Esophagus (tissue), 2 donors: ENCODE data around the gene ZFP14. TPM values are rescaled to one million over a fixed set of nuclear protein-coding genes. Genes with fewer than 3 reads are reported as not detected.
"Not testable (repeated sequence)": the region's sequence is repeated elsewhere in the genome, so short reads cannot be mapped to it uniquely, and the experiment has no call there.

Experiments
- H3K27ac ChIP-seq, 2 donors: one replicate each; pipeline ENCODE4 v1.5.1; 2013; ENCODE audit warnings: low read depth in 2 of 2, mild to moderate bottlenecking in 2 of 2, inconsistent platforms in 1 of 2, low read length in 1 of 2, moderate library complexity in 1 of 2
- H3K27me3 ChIP-seq, 2 donors: one replicate each; pipeline ENCODE4 v1.6.1; 2013; ENCODE audit warnings: low read length in 2 of 2, control low read depth in 1 of 2, mild to moderate bottlenecking in 1 of 2; ENCODE audit not compliant: insufficient read depth in 2 of 2, control insufficient read depth in 1 of 2
- H3K36me3 ChIP-seq, 2 donors: one replicate each; pipeline ENCODE4 v1.6.1; 2013; ENCODE audit warnings: low read length in 1 of 2; ENCODE audit not compliant: control insufficient read depth in 2 of 2, insufficient read depth in 2 of 2
- H3K4me1 ChIP-seq, 2 donors: one replicate each; pipeline ENCODE4 v1.6.1; 2013; ENCODE audit warnings: low read length in 1 of 2; ENCODE audit not compliant: control insufficient read depth in 2 of 2, insufficient read depth in 2 of 2
- H3K4me3 ChIP-seq, 2 donors: one replicate each; pipeline ENCODE4 v1.5.1; 2013; ENCODE audit warnings: low read length in 2 of 2, mild to moderate bottlenecking in 2 of 2, low read depth in 1 of 2, moderate library complexity in 1 of 2
- H3K9me3 ChIP-seq, 2 donors: one replicate each; pipeline ENCODE4 v1.6.1; 2013; ENCODE audit warnings: mild to moderate bottlenecking in 2 of 2, low read depth in 1 of 2, low read length in 1 of 2, moderate library complexity in 1 of 2; ENCODE audit not compliant: control insufficient read depth in 2 of 2, insufficient read depth in 1 of 2
- WGBS, 2 donors: extraction: QIAGEN DNeasy Blood & Tissue Kit; methylation state at CpG; one replicate each; pipeline ENCODE4 v1.1.7; 2013; 5-methylcytosine and 5-hydroxymethylcytosine counted together
- polyA plus RNA-seq, 2 donors: library from polyadenylated mRNA; stranded (reverse); fragments of 200-250 nt; gene quantifications; one replicate each; pipeline ENCODE4 v1.2.3, GENCODE V29; 2013
- donor health status: healthy with polysubstance abuse.
- donor health status: Bipolar disorder and iron deficiency.

Gene ZFP14
- polyA plus RNA-seq, 2 donors: 0.71 to 1.6 TPM

GRCh38 chr19:36340786-36341372, 38.1 kb downstream of the ZFP14 start:
- 97 to 98% methylated on average over 10 of the region's 10 CpGs for WGBS, 2 donors
- no peak overlapping the region for H3K4me3 ChIP-seq
- H3K27ac ChIP-seq: no peak overlapping the region
- H3K27me3 ChIP-seq: no peaks in the 10 kb centered on the region
- H3K9me3 ChIP-seq: peaks cover 5 to 18% of the 10 kb centered on the region in 2 donors
- peaks cover 2 to 3% of the 10 kb centered on the region in 2 donors for H3K36me3 ChIP-seq
- no peaks in the 10 kb centered on the region for H3K4me1 ChIP-seq

GRCh38 chr19:36331353-36332228, 47.4 kb downstream of the ZFP14 start:
- WGBS, 2 donors: 2 to 3% methylated on average over 43 of the region's 43 CpGs
- Histone ChIP-seq H3K4me3 (peak overlapping the region; percentile 62 to 82), H3K4me1 (no peaks in the 10 kb centered on the region), H3K9me3 (peaks cover 2 to 21% of the 10 kb centered on the region in 2 donors), H3K36me3 (peaks cover 0 to 14% of the 10 kb centered on the region in 2 donors), H3K27ac (peak overlapping the region in 1 of 2 donors; percentile 14), H3K27me3 (no peaks in the 10 kb centered on the region)

GRCh38 chr19:36330216-36330615, 48.8 kb downstream of the ZFP14 start:
- Histone ChIP-seq H3K27ac (no peak overlapping the region), H3K36me3 (peaks cover 0 to 14% of the 10 kb centered on the region in 2 donors), H3K4me3 (peak overlapping the region in 1 of 2 donors; percentile 62), H3K27me3 (no peaks in the 10 kb centered on the region), H3K4me1 (no peaks in the 10 kb centered on the region), H3K9me3 (peaks cover 4 to 25% of the 10 kb centered on the region in 2 donors)
- WGBS, 2 donors: 72 to 83% methylated on average over 19 of the region's 19 CpGs

- H3K9me3 ChIP-seq: peaks cover 4 to 25% of the 10 kb centered on the region in 2 donors
- H3K36me3 ChIP-seq: peaks cover 0 to 14% of the 10 kb centered on the region in 2 donors
These were observed 49.5 kb downstream of the ZFP14 start for GRCh38 chr19:36329534-36329933.

GRCh38 chr19:36326649-36327048, 52.4 kb downstream of the ZFP14 start:
- H3K27me3 ChIP-seq, H3K4me3 ChIP-seq, H3K4me1 ChIP-seq, H3K27ac ChIP-seq: not testable (repeated sequence)
- Histone ChIP-seq H3K9me3 (peaks cover 4 to 25% of the 10 kb centered on the region in 2 donors), H3K36me3 (peaks cover 0 to 14% of the 10 kb centered on the region in 2 donors)
- WGBS, 2 donors: 89 to 91% methylated on average over 10 of the region's 10 CpGs

More at GRCh38 chr19:36329534-36329933, 49.5 kb downstream of the ZFP14 start:
- not testable (repeated sequence) for H3K4me1 ChIP-seq, H3K27ac ChIP-seq, H3K4me3 ChIP-seq, H3K27me3 ChIP-seq
- 92 to 96% methylated on average over 15 to 16 of the region's 16 CpGs for WGBS, 2 donors

- not testable (repeated sequence) for H3K4me3 ChIP-seq, H3K4me1 ChIP-seq, H3K9me3 ChIP-seq, H3K36me3 ChIP-seq, H3K27ac ChIP-seq, H3K27me3 ChIP-seq
- 67% methylated on average over 1 of the region's 1 CpG; no CpG with 5 or more reads in 1 of the 2 donors for WGBS, 2 donors
These were observed 63.8 kb downstream of the ZFP14 start for GRCh38 chr19:36315164-36315563.

- not testable (repeated sequence) for H3K27ac ChIP-seq, H3K9me3 ChIP-seq, H3K4me3 ChIP-seq, H3K27me3 ChIP-seq, H3K4me1 ChIP-seq, H3K36me3 ChIP-seq
- 76 to 90% methylated on average over 2 to 5 of the region's 5 CpGs for WGBS, 2 donors
These were observed 64.9 kb downstream of the ZFP14 start for GRCh38 chr19:36314053-36314452.

GRCh38 chr19:36311098-36311760, 67.8 kb downstream of the ZFP14 start:
- not testable (repeated sequence) for H3K4me1 ChIP-seq, H3K27ac ChIP-seq, H3K27me3 ChIP-seq, H3K4me3 ChIP-seq, H3K9me3 ChIP-seq, H3K36me3 ChIP-seq
- 89 to 93% methylated on average over 10 to 14 of the region's 26 CpGs for WGBS, 2 donors

- not testable (repeated sequence) for H3K4me3 ChIP-seq, H3K36me3 ChIP-seq, H3K27ac ChIP-seq, H3K27me3 ChIP-seq, H3K9me3 ChIP-seq, H3K4me1 ChIP-seq
- WGBS, 2 donors: 80 to 89% methylated on average over 4 to 5 of the region's 5 CpGs
These were observed 68.5 kb downstream of the ZFP14 start for GRCh38 chr19:36310416-36310990.
